Astrocyte (in vitro differentiated cells and primary cell): ENCODE data around the gene NT5C. TPM values are rescaled to one million over a fixed set of nuclear protein-coding genes. Genes with fewer than 3 reads are reported as not detected.
A peak's percentile ranks its signal among the peaks of the same experiment; 100 is the strongest.
"Not testable (repeated sequence)": the region's sequence is repeated elsewhere in the genome, so short reads cannot be mapped to it uniquely, and the experiment has no call there.

ENCODE experiments used
- DNase-seq: peaks from one replicate; pipeline ENCODE4 v3.0.0-alpha.2; 2010; ENCODE audit warnings: low read depth
- FAIRE-seq: peaks from 2 replicates; lab custom pipeline; 2011; peaks lifted over from hg19 to GRCh38; lab: Jason Lieb, UNC
- H2AFZ ChIP-seq: 2 replicates; pipeline ENCODE4 v1.6.0; 2012; ENCODE audit warnings: low read depth, low read length, inconsistent platforms
- H3K27ac ChIP-seq: 2 replicates; pipeline ENCODE4 v1.5.1; 2011; ENCODE audit warnings: low read depth, low read length, inconsistent platforms
- H3K27me3 ChIP-seq: 2 replicates; pipeline ENCODE4 v1.6.0; 2011; ENCODE audit warnings: low read length, inconsistent platforms; ENCODE audit not compliant: insufficient read depth
- H3K36me3 ChIP-seq: 2 replicates; pipeline ENCODE4 v1.5.1; 2011; ENCODE audit warnings: low read length, inconsistent platforms; ENCODE audit not compliant: insufficient read depth
- H3K4me1 ChIP-seq: 2 replicates; pipeline ENCODE4 v1.5.1; 2011; ENCODE audit warnings: low read length, inconsistent platforms; ENCODE audit not compliant: insufficient read depth
- H3K4me2 ChIP-seq: 2 replicates; pipeline ENCODE4 v1.6.0; 2012; ENCODE audit warnings: low read length, inconsistent platforms
- H3K4me3 ChIP-seq: 2 replicates; pipeline ENCODE4 v1.5.1; 2011; ENCODE audit warnings: low read depth, mild to moderate bottlenecking, low read length, inconsistent platforms; ENCODE audit not compliant: insufficient read depth
- H3K79me2 ChIP-seq: 2 replicates; pipeline ENCODE4 v1.6.0; 2012; ENCODE audit warnings: mild to moderate bottlenecking, low read length, inconsistent platforms; ENCODE audit not compliant: insufficient read depth
- H3K9ac ChIP-seq: 2 replicates; pipeline ENCODE4 v1.6.0; 2012; ENCODE audit warnings: mild to moderate bottlenecking, low read length, inconsistent platforms
- H3K9me3 ChIP-seq: 2 replicates; pipeline ENCODE4 v1.5.1; 2012; ENCODE audit warnings: low read depth, mild to moderate bottlenecking, low read length, inconsistent platforms; ENCODE audit not compliant: insufficient read depth
- H4K20me1 ChIP-seq: 2 replicates; pipeline ENCODE4 v1.6.0; 2012; ENCODE audit warnings: low read length, inconsistent platforms; ENCODE audit not compliant: insufficient read depth
- H3K27ac Mint-ChIP-seq: one replicate; pipeline ENCODE4 v1.8.0; 2021; ENCODE audit warnings: mild to moderate bottlenecking, mixed read lengths; ENCODE audit not compliant: unreplicated experiment
- H3K27me3 Mint-ChIP-seq: one replicate; pipeline ENCODE4 v1.8.0; 2021; ENCODE audit warnings: low read depth, mixed read lengths; ENCODE audit not compliant: unreplicated experiment
- H3K36me3 Mint-ChIP-seq: one replicate; pipeline ENCODE4 v1.8.0; 2021; ENCODE audit warnings: low read depth, mixed read lengths; ENCODE audit not compliant: unreplicated experiment
- H3K4me1 Mint-ChIP-seq: one replicate; pipeline ENCODE4 v1.8.0; 2021; ENCODE audit warnings: low read depth, mixed read lengths; ENCODE audit not compliant: unreplicated experiment
- H3K4me3 Mint-ChIP-seq: one replicate; pipeline ENCODE4 v1.8.0; 2021; ENCODE audit warnings: mild to moderate bottlenecking, moderate library complexity, mixed read lengths; ENCODE audit not compliant: unreplicated experiment
- H3K9me3 Mint-ChIP-seq: one replicate; pipeline ENCODE4 v1.8.0; 2021; ENCODE audit warnings: mild to moderate bottlenecking, mixed read lengths; ENCODE audit not compliant: unreplicated experiment
- CTCF ChIP-seq: IDR thresholded peaks from 2 replicates; pipeline ENCODE4 v1.5.1; 2011; ENCODE audit warnings: low read depth, mild to moderate bottlenecking, inconsistent platforms, low read length, moderate library complexity; ENCODE audit not compliant: insufficient read depth
- EZH2 ChIP-seq: IDR thresholded peaks from 2 replicates; pipeline ENCODE4 v1.6.1; 2012; ENCODE audit warnings: mild to moderate bottlenecking, low read length, inconsistent platforms; ENCODE audit not compliant: insufficient read depth
- total RNA-seq: library from RNA; stranded (reverse); gene quantifications from 2 replicates; pipeline ENCODE4 v1.2.1, GENCODE V29; 2021

The NT5C gene
- total RNA-seq, 1 donor from 2014 or later: 29.5 TPM

GRCh38 chr17:75173526-75173925 is 42.0 kb upstream of the NT5C start:
- Histone ChIP-seq H3K4me2 (no peak overlapping the region), H3K9me3 (no peaks in the 10 kb centered on the region), H3K4me3 (no peak overlapping the region), H3K36me3 (peaks cover 32% of the 10 kb centered on the region), H3K9ac (peak overlapping the region; percentile 13), H3K27ac (no peak overlapping the region), H2AFZ (no peak overlapping the region), H3K27me3 (no peaks in the 10 kb centered on the region), H3K4me1 (no peaks in the 10 kb centered on the region), H4K20me1 (peaks cover 89% of the 10 kb centered on the region), H3K79me2 (peaks cover 95% of the 10 kb centered on the region)
- DNase-seq: no peak
- no peaks in the 10 kb centered on the region for H3K27me3 Mint-ChIP-seq
- TF ChIP-seq EZH2 (no peak), CTCF (no peak)
- H3K27ac Mint-ChIP-seq: no peak overlapping the region
- no peak overlapping the region for H3K4me3 Mint-ChIP-seq
- no peaks in the 10 kb centered on the region for H3K4me1 Mint-ChIP-seq
- FAIRE-seq: no peak
- H3K36me3 Mint-ChIP-seq: peaks cover 10% of the 10 kb centered on the region
- no peaks in the 10 kb centered on the region for H3K9me3 Mint-ChIP-seq

- Histone ChIP-seq H3K9ac (no peak overlapping the region), H3K36me3 (peaks cover 31% of the 10 kb centered on the region), H3K4me2 (no peak overlapping the region), H2AFZ (no peak overlapping the region), H3K9me3 (no peaks in the 10 kb centered on the region), H3K79me2 (peaks cover 54% of the 10 kb centered on the region), H4K20me1 (peaks cover 51% of the 10 kb centered on the region), H3K27me3 (no peaks in the 10 kb centered on the region), H3K4me1 (no peaks in the 10 kb centered on the region), H3K4me3 (no peak overlapping the region), H3K27ac (no peak overlapping the region)
- no peaks in the 10 kb centered on the region for H3K27me3 Mint-ChIP-seq
- H3K9me3 Mint-ChIP-seq: no peaks in the 10 kb centered on the region
- no peaks in the 10 kb centered on the region for H3K4me1 Mint-ChIP-seq
- no peak for TF ChIP-seq EZH2
- TF ChIP-seq CTCF: no peak
- FAIRE-seq (no peak), DNase-seq (no peak)
- H3K4me3 Mint-ChIP-seq: no peak overlapping the region
- H3K27ac Mint-ChIP-seq: no peak overlapping the region
- peaks cover 10% of the 10 kb centered on the region for H3K36me3 Mint-ChIP-seq
These were observed 37.5 kb upstream of the NT5C start for GRCh38 chr17:75168998-75169397.

- peaks cover 12% of the 10 kb centered on the region for H4K20me1 ChIP-seq
- not testable (repeated sequence) for H3K9me3 Mint-ChIP-seq, H3K4me1 Mint-ChIP-seq, DNase-seq, H2AFZ ChIP-seq, H3K4me1 ChIP-seq, H3K27me3 ChIP-seq, H3K4me2 ChIP-seq, H3K9me3 ChIP-seq, FAIRE-seq, H3K4me3 ChIP-seq, H3K27ac ChIP-seq, H3K36me3 Mint-ChIP-seq, H3K9ac ChIP-seq, H3K4me3 Mint-ChIP-seq, H3K27me3 Mint-ChIP-seq, H3K27ac Mint-ChIP-seq
- H3K36me3 ChIP-seq: peaks cover 19% of the 10 kb centered on the region
- H3K79me2 ChIP-seq: peaks cover 11% of the 10 kb centered on the region
These were observed 33.1 kb upstream of the NT5C start for GRCh38 chr17:75164606-75165005.
